Gastrocnemius medialis (tissue), 4 donors: ENCODE measurements around the gene MAP2K6. TPM values are rescaled to one million over a fixed set of nuclear protein-coding genes. Genes with fewer than 3 reads are reported as not detected.

Experiments
- ATAC-seq, 2 donors: fragments of 150-250 bp; one replicate each; pipeline ENCODE4 v1.9.1; 2016
- DNase-seq, 2 donors: peaks; one replicate each; pipeline ENCODE4 v3.0.0-alpha.2; 2019
- H3K27ac ChIP-seq, 4 donors: fragments of 200-600 bp; sonication (generic); 1 replicate in 1 of 4; 2 replicates in 3 of 4; pipeline ENCODE4 v1.5.1; 2016 to 2018; ENCODE audit warnings: mild to moderate bottlenecking in 2 of 4, moderate library complexity in 1 of 4
- H3K27me3 ChIP-seq, 3 donors: fragments of 200-600 bp; sonication (generic) in 2 of 3; 1 replicate in 1 of 3; 2 replicates in 2 of 3; pipeline versions ENCODE4 v1.5.1 to v1.6.0; 2016 to 2019; ENCODE audit warnings: mild to moderate bottlenecking in 1 of 3, moderate library complexity in 1 of 3
- H3K36me3 ChIP-seq, 2 donors: fragments of 200-600 bp; sonication (generic) in 1 of 2; one replicate each; pipeline ENCODE4 v1.5.1; 2017 to 2018
- H3K4me1 ChIP-seq, 2 donors: fragments of 200-600 bp; sonication (generic) in 1 of 2; one replicate each; pipeline ENCODE4 v1.5.1; 2016 to 2017; ENCODE audit warnings: mild to moderate bottlenecking in 2 of 2
- H3K4me3 ChIP-seq, 4 donors: fragments of 200-600 bp; sonication (generic) in 3 of 4; 1 replicate in 1 of 4; 2 replicates in 3 of 4; pipeline ENCODE4 v1.5.1; 2016 to 2019; ENCODE audit warnings: mild to moderate bottlenecking in 2 of 4
- H3K9me3 ChIP-seq, 3 donors: fragments of 200-600 bp; sonication (generic) in 2 of 3; 1 replicate in 1 of 3; 2 replicates in 2 of 3; pipeline ENCODE4 v1.5.1; 2016 to 2019
- CTCF ChIP-seq, 5 experiments: fragments of 450-650 bp in 3 of 5; fragments of 200-600 bp in 2 of 5; sonication (generic) in 2 of 5; IDR thresholded peaks in 4 of 5; conservative IDR thresholded peaks in 1 of 5; 1 replicate in 4 of 5; 2 replicates in 1 of 5; pipeline ENCODE4 v1.5.1; 2016 to 2019; ENCODE audit warnings: antibody characterized with exemption in 5 of 5, mild to moderate bottlenecking in 3 of 5, moderate library complexity in 3 of 5
- POLR2A ChIP-seq, 2 donors: fragments of 450-650 bp; IDR thresholded peaks; one replicate each; pipeline ENCODE4 v1.6.1; 2017; ENCODE audit warnings: antibody characterized with exemption in 2 of 2, mild to moderate bottlenecking in 2 of 2, moderate library complexity in 2 of 2
- in situ Hi-C, 4 donors: fragments of 200-750 bp; cut with MboI; loops; one replicate each; pipeline versions ENCODE4 v1.15.0 to v1.8.0; 2017; ENCODE audit warnings: low sequenced_read_pairs in 4 of 4
- intact Hi-C: fragments of 100-400 bp; cut with DNase I; formaldehyde crosslinking; loops from one replicate; pipeline ENCODE4 v1.15.1; 2023; ENCODE audit warnings: low total_unique reads
- total RNA-seq, 4 donors: library from RNA; depleted of rRNA; stranded (reverse); fragments of >200 nt; gene quantifications; one replicate each; pipeline versions ENCODE4 v1.1.0 to v1.2.3, GENCODE V29; 2016

Gene MAP2K6
- total RNA-seq, 4 donors from 2014 or later, result 35.1 to 351 (median 223) TPM

- Histone ChIP-seq H3K4me1 (peaks cover 28 to 33% of the 10 kb centered on the region in 2 donors), H3K9me3 (no peaks in the 10 kb centered on the region), H3K27me3 (no peaks in the 10 kb centered on the region), H3K4me3 (no peak overlapping the region), H3K27ac (peak overlapping the region; percentile 12 to 45 (median 28)), H3K36me3 (peaks cover 0 to 5% of the 10 kb centered on the region in 2 donors)
- DNase-seq (no peak), ATAC-seq (no peak)
- in situ Hi-C loops, result loop anchor here in 1 of 4 donors (10.0 kb wide), 1 partner anchor 86 kb away; no protein-coding TSS in a partner anchor
- intact Hi-C loops, result no loop called here
- TF ChIP-seq POLR2A (IDR thresholded peaks at IDR 0.05) (no peak), CTCF (IDR thresholded peaks at IDR 0.05 in 4 of 5, conservative IDR thresholded peaks at IDR 0.05 in 1 of 5) (no peak)
Measured at GRCh38 chr17:69511250-69511649, 96.8 kb downstream of the MAP2K6 start.

GRCh38 chr17:69512946-69513345 lies 98.4 kb downstream of the MAP2K6 start:
- intact Hi-C loops (no loop called here), in situ Hi-C loops (loop anchor here in 1 of 4 donors (10.0 kb wide), 1 partner anchor 88 kb away; no protein-coding TSS in a partner anchor)
- no peaks in the 10 kb centered on the region for H3K27me3 ChIP-seq
- TF ChIP-seq POLR2A (IDR thresholded peaks at IDR 0.05) (no peak), CTCF (IDR thresholded peaks at IDR 0.05 in 4 of 5, conservative IDR thresholded peaks at IDR 0.05 in 1 of 5) (no peak)
- ATAC-seq (no peak), DNase-seq (no peak)
- H3K4me3 ChIP-seq, result no peak overlapping the region
- peak overlapping the region; percentile 14 to 63 (median 42) for H3K27ac ChIP-seq
- H3K9me3 ChIP-seq, result no peaks in the 10 kb centered on the region
- peaks cover 0 to 11% of the 10 kb centered on the region in 2 donors for H3K36me3 ChIP-seq
- peaks cover 28 to 31% of the 10 kb centered on the region in 2 donors for H3K4me1 ChIP-seq

- DNase-seq, result no peak
- Histone ChIP-seq H3K9me3 (no peaks in the 10 kb centered on the region), H3K4me3 (no peak overlapping the region), H3K4me1 (peaks cover 13 to 19% of the 10 kb centered on the region in 2 donors), H3K27ac (peak overlapping the region in 1 of 4 donors; percentile 23), H3K36me3 (peaks cover 0 to 42% of the 10 kb centered on the region in 2 donors), H3K27me3 (no peaks in the 10 kb centered on the region)
- in situ Hi-C loops (loop anchor here in 1 of 4 donors (10.0 kb wide), 1 partner anchor 91 kb away; no protein-coding TSS in a partner anchor), intact Hi-C loops (no loop called here)
- no peak for ATAC-seq
- TF ChIP-seq CTCF (IDR thresholded peaks at IDR 0.05 in 4 of 5, conservative IDR thresholded peaks at IDR 0.05 in 1 of 5) (no peak), POLR2A (IDR thresholded peaks at IDR 0.05) (no peak)
Measured at GRCh38 chr17:69516225-69516624, 101.7 kb downstream of the MAP2K6 start.

GRCh38 chr17:69516911-69517310 lies 102.4 kb downstream of the MAP2K6 start:
- Histone ChIP-seq H3K9me3 (no peaks in the 10 kb centered on the region), H3K27ac (peak overlapping the region in 2 of 4 donors; percentile 6 to 23), H3K4me3 (no peak overlapping the region), H3K27me3 (no peaks in the 10 kb centered on the region), H3K4me1 (peaks cover 12 to 14% of the 10 kb centered on the region in 2 donors), H3K36me3 (peaks cover 0 to 46% of the 10 kb centered on the region in 2 donors)
- ATAC-seq (no peak), DNase-seq (no peak)
- TF ChIP-seq CTCF (IDR thresholded peaks at IDR 0.05 in 4 of 5, conservative IDR thresholded peaks at IDR 0.05 in 1 of 5) (no peak), POLR2A (IDR thresholded peaks at IDR 0.05) (no peak)
- intact Hi-C loops, result no loop called here
- in situ Hi-C loops, result loop anchor here in 1 of 4 donors (10.0 kb wide), 1 partner anchor 92 kb away; no protein-coding TSS in a partner anchor
